DND-41 (cell line): ENCODE data around the gene SNX1.

Source experiments
- ATAC-seq: fragments of 200-7000 bp; cut with Tn5 transposase; 3 replicates; pipeline ENCODE4 v1.9.1; 2021; ENCODE audit warnings: low read depth; ENCODE audit not compliant: insufficient read depth
- DNase-seq: peaks from one replicate; pipeline ENCODE4 v3.0.0-alpha.2; 2020
- H2AFZ ChIP-seq: 2 replicates; pipeline ENCODE4 v1.6.0; 2012; ENCODE audit warnings: low read depth, low read length
- H3K27ac ChIP-seq: 2 replicates; pipeline ENCODE4 v1.5.1; 2012; ENCODE audit warnings: low read length, inconsistent platforms
- H3K27me3 ChIP-seq: fragments of 200-600 bp; sonication (generic); 2 replicates; pipeline ENCODE4 v1.6.0; 2012; ENCODE audit warnings: low read length, mild to moderate bottlenecking, inconsistent platforms; ENCODE audit not compliant: insufficient read depth, poor library complexity
- H3K36me3 ChIP-seq: 2 replicates; pipeline ENCODE4 v1.5.1; 2012; ENCODE audit warnings: low read length, inconsistent platforms; ENCODE audit not compliant: insufficient read depth
- H3K4me1 ChIP-seq: 2 replicates; pipeline ENCODE4 v1.5.1; 2012; ENCODE audit warnings: mild to moderate bottlenecking, low read length; ENCODE audit not compliant: insufficient read depth
- H3K4me2 ChIP-seq: 2 replicates; pipeline ENCODE4 v1.6.0; 2012; ENCODE audit warnings: mild to moderate bottlenecking, moderate library complexity, low read length, inconsistent platforms; ENCODE audit not compliant: insufficient read depth
- H3K4me3 ChIP-seq, 2 experiments: fragments of 200-600 bp in 1 of 2; shearing (Covaris generic) in 1 of 2; 2 replicates each; pipeline ENCODE4 v1.5.1; 2012 to 2016; ENCODE audit warnings: inconsistent platforms in 2 of 2, low read length in 2 of 2, mild to moderate bottlenecking in 2 of 2, low read depth in 1 of 2, moderate library complexity in 1 of 2
- H3K79me2 ChIP-seq: 2 replicates; pipeline ENCODE4 v1.6.0; 2012; ENCODE audit warnings: low read length, inconsistent platforms; ENCODE audit not compliant: insufficient read depth
- H3K9ac ChIP-seq: 2 replicates; pipeline ENCODE4 v1.6.0; 2012; ENCODE audit warnings: low read depth, mild to moderate bottlenecking, inconsistent platforms, low read length, moderate library complexity
- H3K9me3 ChIP-seq: 2 replicates; pipeline ENCODE4 v1.5.1; 2012; ENCODE audit warnings: low read length, moderate library complexity, mild to moderate bottlenecking, inconsistent platforms; ENCODE audit not compliant: insufficient read depth, severe bottlenecking
- H4K20me1 ChIP-seq: 2 replicates; pipeline ENCODE4 v1.6.0; 2012; ENCODE audit warnings: low read length; ENCODE audit not compliant: insufficient read depth
- CTCF ChIP-seq: IDR thresholded peaks from 2 replicates; pipeline ENCODE4 v1.5.1; 2012; ENCODE audit warnings: borderline replicate concordance, low read length, moderate library complexity, mild to moderate bottlenecking; ENCODE audit not compliant: poor library complexity, severe bottlenecking; ENCODE audit errors: extremely low read depth
- EZH2 ChIP-seq: IDR thresholded peaks from 3 replicates; pipeline ENCODE4 v1.6.1; 2012; ENCODE audit warnings: borderline replicate concordance, low read depth, mild to moderate bottlenecking, moderate library complexity, low read length, inconsistent platforms; ENCODE audit not compliant: severe bottlenecking

SNX1 gene

DNA sequence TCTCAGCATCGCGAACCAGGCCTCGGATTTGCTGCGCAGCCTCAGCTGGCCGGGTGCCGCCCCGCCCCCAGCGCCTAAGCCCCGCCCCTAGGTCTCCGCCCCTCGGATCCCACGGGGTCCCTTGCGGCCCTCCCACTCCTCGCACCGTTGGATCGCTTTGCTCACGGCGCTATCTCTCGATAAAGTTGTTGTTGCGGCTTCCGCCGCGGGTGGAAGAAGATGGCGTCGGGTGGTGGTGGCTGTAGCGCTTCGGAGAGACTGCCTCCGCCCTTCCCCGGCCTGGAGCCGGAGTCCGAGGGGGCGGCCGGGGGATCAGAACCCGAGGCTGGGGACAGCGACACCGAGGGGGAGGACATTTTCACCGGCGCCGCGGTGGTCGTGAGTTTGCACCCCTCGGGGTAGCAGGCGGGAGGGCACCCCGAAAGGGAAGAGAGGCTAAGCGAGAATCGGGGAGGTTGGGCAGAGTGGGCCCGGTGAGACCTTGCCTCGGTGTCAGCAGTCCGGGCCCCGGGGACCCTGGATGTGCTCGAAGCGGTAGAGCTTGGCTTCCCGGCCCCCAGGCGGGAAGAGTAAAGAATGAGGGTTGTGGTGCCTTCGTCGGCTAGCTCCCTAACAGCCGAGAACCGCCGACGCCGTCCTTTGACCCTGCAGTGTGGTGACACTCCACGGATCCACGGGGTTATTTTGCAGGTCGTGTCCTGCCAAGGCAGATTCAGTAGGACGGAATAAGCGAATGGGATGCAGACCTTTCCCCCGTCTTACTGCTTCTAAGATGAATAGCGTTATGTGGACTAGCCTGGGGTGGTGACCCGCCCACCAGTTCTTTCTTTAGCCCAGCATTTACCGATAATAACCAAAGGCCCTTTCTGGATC is at the start of gene SNX1:
Gene SNX1 (plus strand): TSS at position 188 of the 873 bp plus-strand sequence. CDS start 32 bp downstream, at position 220.
- peak within 1 kb of the TSS; percentile 88 for H3K9ac ChIP-seq
- TF ChIP-seq CTCF (no peak), EZH2 (no peak)
- ATAC-seq (peak; percentile 65), DNase-seq (peak; percentile 95)
- peak within 1 kb of the TSS; percentile 77 to 95 for H3K4me3 ChIP-seq
- H4K20me1 ChIP-seq = peaks cover 35% of the 10 kb centered on the region
- peaks cover 55% of the 10 kb centered on the region for H3K4me1 ChIP-seq
- peak within 1 kb of the TSS; percentile 78 for H3K4me2 ChIP-seq
- H3K79me2 ChIP-seq = peaks cover 95% of the 10 kb centered on the region
- H2AFZ ChIP-seq = peak within 1 kb of the TSS; percentile 85
- no peaks in the 10 kb centered on the region for H3K36me3 ChIP-seq
- peak within 1 kb of the TSS; percentile 97 for H3K27ac ChIP-seq
- no peaks in the 10 kb centered on the region for H3K27me3 ChIP-seq
- H3K9me3 ChIP-seq = no peaks in the 10 kb centered on the region

GRCh38 chr15:64046421-64047153 is 49.2 kb upstream of the SNX1 start, which contains the start of gene DAPK2:
Gene DAPK2 (minus strand): TSS chr15:64046485. CDS start chr15:64040261, 6,224 bp downstream.
- H3K36me3 ChIP-seq = no peaks in the 10 kb centered on the region
- H3K27me3 ChIP-seq = peaks cover 40% of the 10 kb centered on the region
- DNase-seq = peak; percentile 31
- H3K4me3 ChIP-seq = peak within 1 kb of the TSS in 1 of 2 experiments; percentile 38; a peak in 2 of 4 replicates
- peak within 1 kb of the TSS; percentile 56 for H3K4me2 ChIP-seq
- no peaks in the 10 kb centered on the region for H3K79me2 ChIP-seq
- peak; percentile 91 for ATAC-seq
- no peaks in the 10 kb centered on the region for H4K20me1 ChIP-seq
- H3K4me1 ChIP-seq = peaks cover 5% of the 10 kb centered on the region; the same call in 1 of the 2 replicates
- H2AFZ ChIP-seq = no peak within 1 kb of the TSS
- H3K27ac ChIP-seq = no peak within 1 kb of the TSS
- H3K9me3 ChIP-seq = no peaks in the 10 kb centered on the region
- no peak within 1 kb of the TSS for H3K9ac ChIP-seq
- peak; percentile 34 for TF ChIP-seq EZH2
- peak; percentile 45 for TF ChIP-seq CTCF

DNA sequence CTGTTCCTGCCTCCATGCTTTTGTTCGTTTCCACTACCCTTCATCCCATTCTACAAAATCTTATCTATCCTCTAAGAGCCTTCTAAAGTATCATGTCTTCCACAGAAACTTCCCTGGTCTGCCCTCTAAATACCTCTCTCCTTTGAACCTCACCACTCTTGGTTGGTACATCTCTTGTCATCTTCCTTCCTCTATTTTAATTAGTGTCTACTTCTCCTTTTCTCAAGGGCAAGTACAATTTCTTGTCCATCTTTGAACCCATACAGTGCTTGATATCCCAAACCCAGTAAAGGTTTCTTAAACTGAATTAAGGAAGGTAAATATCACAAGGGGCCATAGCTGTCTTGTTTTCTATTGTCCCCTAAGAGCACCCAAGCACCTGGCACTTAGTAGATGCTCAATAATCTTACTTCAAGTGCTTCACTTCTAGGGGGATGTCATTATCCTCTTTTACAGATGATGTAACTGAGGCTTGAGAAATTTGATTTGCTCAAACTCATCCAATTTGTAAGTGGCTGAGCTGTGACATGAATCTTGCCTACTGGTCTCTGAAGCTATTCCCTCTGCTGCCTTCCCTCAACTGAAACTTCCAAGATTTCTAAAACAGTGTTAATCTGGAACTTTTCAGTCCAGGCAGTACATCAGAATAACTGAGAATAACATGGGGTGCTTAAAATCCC is 46.9 kb upstream of the SNX1 start:
- Histone ChIP-seq H3K36me3 (no peaks in the 10 kb centered on the region), H3K4me3 (no peak overlapping the region), H3K4me2 (no peak overlapping the region), H4K20me1 (no peaks in the 10 kb centered on the region), H3K9ac (no peak overlapping the region), H3K79me2 (no peaks in the 10 kb centered on the region), H2AFZ (no peak overlapping the region), H3K27ac (no peak overlapping the region), H3K4me1 (peaks cover 5% of the 10 kb centered on the region; the same call in 1 of the 2 replicates), H3K27me3 (peaks cover 39% of the 10 kb centered on the region), H3K9me3 (no peaks in the 10 kb centered on the region)
- TF ChIP-seq CTCF (no peak), EZH2 (no peak)
- ATAC-seq = no peak
- no peak for DNase-seq
